Natural killer cell treated with Interleukin-12 subunit alpha and Interleukin-12 subunit beta and Interleukin-15 and Interleukin-18, amount 100 ng/mL, for 72 hours (primary cell): ENCODE measurements around the gene TBC1D14. TPM values are rescaled to one million over a fixed set of nuclear protein-coding genes. Genes with fewer than 3 reads are reported as not detected.

Experiments used
- ATAC-seq, 2 donors: fragments of 150-1000 bp; cut with Tn5 transposase in 1 of 2; sonication (Bioruptor Pico), chemical (Tn5 transposase) in 1 of 2; 2 replicates each; pipeline ENCODE4 v1.10.0; 2021
- DNase-seq: peaks from one replicate; pipeline ENCODE4 v3.0.0; 2022; ENCODE audit warnings: low spot score
- H3K27ac Mint-ChIP-seq, 2 donors: 1 replicate in 1 of 2; 2 replicates in 1 of 2; pipeline ENCODE4 v1.8.0; 2022; ENCODE audit warnings: mixed read lengths in 2 of 2, mild to moderate bottlenecking in 1 of 2, moderate library complexity in 1 of 2
- H3K27me3 Mint-ChIP-seq, 2 donors: 1 replicate in 1 of 2; 2 replicates in 1 of 2; pipeline ENCODE4 v1.8.0; 2022; ENCODE audit warnings: mixed read lengths in 2 of 2
- H3K36me3 Mint-ChIP-seq: one replicate; pipeline ENCODE4 v1.8.0; 2022; ENCODE audit warnings: mixed read lengths
- H3K4me1 Mint-ChIP-seq, 2 donors: 1 replicate in 1 of 2; 2 replicates in 1 of 2; pipeline ENCODE4 v1.8.0; 2022; ENCODE audit warnings: low read depth in 2 of 2, mixed read lengths in 2 of 2, mild to moderate bottlenecking in 1 of 2
- H3K4me3 Mint-ChIP-seq: one replicate; pipeline ENCODE4 v1.8.0; 2022; ENCODE audit warnings: mixed read lengths
- H3K9me3 Mint-ChIP-seq: 2 replicates; pipeline ENCODE4 v1.8.0; 2022; ENCODE audit warnings: mixed read lengths
- total RNA-seq, 2 donors: library from RNA; stranded (reverse); gene quantifications; one replicate each; pipeline ENCODE4 v1.2.3, GENCODE V29; 2022

TBC1D14 gene
- total RNA-seq, 2 donors from 2014 or later = 37.3 to 56.9 TPM

GRCh38 chr4:7021930-7022664, 112.5 kb downstream of the TBC1D14 start:
- ATAC-seq (no peak), DNase-seq (no peak)
- Mint-ChIP-seq H3K9me3 (no peaks in the 10 kb centered on the region), H3K27ac (peak overlapping the region in 1 of 2 donors; percentile 15), H3K36me3 (peaks cover under 1% of the 10 kb centered on the region), H3K4me3 (no peak overlapping the region), H3K4me1 (peaks cover 1 to 6% of the 10 kb centered on the region in 2 donors), H3K27me3 (no peaks in the 10 kb centered on the region)

GRCh38 chr4:7023486-7023885, 113.9 kb downstream of the TBC1D14 start:
- Mint-ChIP-seq H3K36me3 (peaks cover 11% of the 10 kb centered on the region), H3K4me3 (no peak overlapping the region), H3K27me3 (no peaks in the 10 kb centered on the region), H3K4me1 (peaks cover 12 to 16% of the 10 kb centered on the region in 2 donors), H3K9me3 (no peaks in the 10 kb centered on the region), H3K27ac (no peak overlapping the region)
- ATAC-seq (no peak), DNase-seq (no peak)

GRCh38 chr4:7023901-7024300, 114.3 kb downstream of the TBC1D14 start:
- DNase-seq (no peak), ATAC-seq (peak in 1 of 2 donors; percentile 15)
- H3K27ac Mint-ChIP-seq = no peak overlapping the region
- no peaks in the 10 kb centered on the region for H3K27me3 Mint-ChIP-seq
- peaks cover 12 to 19% of the 10 kb centered on the region in 2 donors for H3K4me1 Mint-ChIP-seq
- no peak overlapping the region for H3K4me3 Mint-ChIP-seq
- peaks cover 11% of the 10 kb centered on the region for H3K36me3 Mint-ChIP-seq
- no peaks in the 10 kb centered on the region for H3K9me3 Mint-ChIP-seq

- no peaks in the 10 kb centered on the region for H3K9me3 Mint-ChIP-seq
- no peaks in the 10 kb centered on the region for H3K27me3 Mint-ChIP-seq
- H3K4me1 Mint-ChIP-seq = peaks cover 12 to 22% of the 10 kb centered on the region in 2 donors
- H3K4me3 Mint-ChIP-seq = no peak overlapping the region
- DNase-seq (no peak), ATAC-seq (peak; percentile 20 to 36)
- no peak overlapping the region for H3K27ac Mint-ChIP-seq
- peaks cover 11% of the 10 kb centered on the region for H3K36me3 Mint-ChIP-seq
These were observed 114.8 kb downstream of the TBC1D14 start for GRCh38 chr4:7024336-7024890.

GRCh38 chr4:7025040-7025602, 115.5 kb downstream of the TBC1D14 start:
- H3K36me3 Mint-ChIP-seq = peaks cover 11% of the 10 kb centered on the region
- no peak overlapping the region for H3K27ac Mint-ChIP-seq
- DNase-seq = no peak
- H3K4me3 Mint-ChIP-seq = no peak overlapping the region
- H3K9me3 Mint-ChIP-seq = no peaks in the 10 kb centered on the region
- H3K4me1 Mint-ChIP-seq = peaks cover 12 to 22% of the 10 kb centered on the region in 2 donors
- no peaks in the 10 kb centered on the region for H3K27me3 Mint-ChIP-seq
- no peak for ATAC-seq

- peaks cover 17% of the 10 kb centered on the region for H3K36me3 Mint-ChIP-seq
- no peak overlapping the region for H3K4me3 Mint-ChIP-seq
- no peaks in the 10 kb centered on the region for H3K27me3 Mint-ChIP-seq
- ATAC-seq (no peak), DNase-seq (no peak)
- H3K27ac Mint-ChIP-seq = no peak overlapping the region
- peaks cover 12 to 24% of the 10 kb centered on the region in 2 donors for H3K4me1 Mint-ChIP-seq
- no peaks in the 10 kb centered on the region for H3K9me3 Mint-ChIP-seq
These were observed 116.5 kb downstream of the TBC1D14 start for GRCh38 chr4:7026107-7026506.

- H3K36me3 Mint-ChIP-seq = peaks cover 17% of the 10 kb centered on the region
These were observed 117.7 kb downstream of the TBC1D14 start for GRCh38 chr4:7027284-7027683.

GRCh38 chr4:7027913-7028312, 118.3 kb downstream of the TBC1D14 start:
- DNase-seq (no peak), ATAC-seq (no peak)
- Mint-ChIP-seq H3K36me3 (peaks cover 17% of the 10 kb centered on the region), H3K9me3 (no peaks in the 10 kb centered on the region), H3K27me3 (no peaks in the 10 kb centered on the region), H3K4me1 (peaks cover 12 to 22% of the 10 kb centered on the region in 2 donors), H3K4me3 (no peak overlapping the region), H3K27ac (no peak overlapping the region)

More at GRCh38 chr4:7027284-7027683, 117.7 kb downstream of the TBC1D14 start:
- H3K4me3 Mint-ChIP-seq = no peak overlapping the region
- peaks cover 12 to 24% of the 10 kb centered on the region in 2 donors for H3K4me1 Mint-ChIP-seq
- ATAC-seq = no peak
- no peaks in the 10 kb centered on the region for H3K9me3 Mint-ChIP-seq
- DNase-seq = no peak
- H3K27ac Mint-ChIP-seq = no peak overlapping the region
- H3K27me3 Mint-ChIP-seq = no peaks in the 10 kb centered on the region

- Mint-ChIP-seq H3K27me3 (no peaks in the 10 kb centered on the region), H3K36me3 (peaks cover 17% of the 10 kb centered on the region), H3K4me1 (peaks cover 12 to 22% of the 10 kb centered on the region in 2 donors), H3K27ac (peak overlapping the region in 1 of 2 donors; percentile 48), H3K4me3 (no peak overlapping the region), H3K9me3 (no peaks in the 10 kb centered on the region)
- DNase-seq (no peak), ATAC-seq (no peak)
These were observed 119.6 kb downstream of the TBC1D14 start for GRCh38 chr4:7029212-7029611.

GRCh38 chr4:7029921-7030320, 120.3 kb downstream of the TBC1D14 start:
- Mint-ChIP-seq H3K4me3 (no peak overlapping the region), H3K9me3 (no peaks in the 10 kb centered on the region), H3K4me1 (peaks cover 12 to 22% of the 10 kb centered on the region in 2 donors), H3K36me3 (peaks cover 17% of the 10 kb centered on the region), H3K27ac (peak overlapping the region in 1 of 2 donors; percentile 48), H3K27me3 (no peaks in the 10 kb centered on the region)
- DNase-seq = no peak
- no peak for ATAC-seq

GRCh38 chr4:7030856-7031255, 121.2 kb downstream of the TBC1D14 start:
- H3K36me3 Mint-ChIP-seq = peaks cover 17% of the 10 kb centered on the region
- H3K9me3 Mint-ChIP-seq = no peaks in the 10 kb centered on the region
- peaks cover 12 to 22% of the 10 kb centered on the region in 2 donors for H3K4me1 Mint-ChIP-seq
- H3K4me3 Mint-ChIP-seq = no peak overlapping the region
- no peak overlapping the region for H3K27ac Mint-ChIP-seq
- no peak for DNase-seq
- no peak for ATAC-seq
- H3K27me3 Mint-ChIP-seq = no peaks in the 10 kb centered on the region

- no peak overlapping the region for H3K4me3 Mint-ChIP-seq
- H3K27me3 Mint-ChIP-seq = no peaks in the 10 kb centered on the region
These were observed 122.2 kb downstream of the TBC1D14 start for GRCh38 chr4:7031558-7032449.

GRCh38 chr4:7032596-7032995, 123.0 kb downstream of the TBC1D14 start:
- no peak overlapping the region for H3K4me3 Mint-ChIP-seq
- peaks cover 11% of the 10 kb centered on the region for H3K36me3 Mint-ChIP-seq
- DNase-seq = no peak
- ATAC-seq = no peak
- H3K27me3 Mint-ChIP-seq = no peaks in the 10 kb centered on the region
- no peaks in the 10 kb centered on the region for H3K9me3 Mint-ChIP-seq
- H3K27ac Mint-ChIP-seq = no peak overlapping the region
- peaks cover 6 to 14% of the 10 kb centered on the region in 2 donors for H3K4me1 Mint-ChIP-seq

More at GRCh38 chr4:7031558-7032449, 122.2 kb downstream of the TBC1D14 start:
- peaks cover 17% of the 10 kb centered on the region for H3K36me3 Mint-ChIP-seq
- H3K4me1 Mint-ChIP-seq = peaks cover 12 to 19% of the 10 kb centered on the region in 2 donors
- ATAC-seq (no peak), DNase-seq (no peak)
- H3K9me3 Mint-ChIP-seq = no peaks in the 10 kb centered on the region
- H3K27ac Mint-ChIP-seq = no peak overlapping the region
